Measurements from ENCODE around the gene KRT20. TPM values are rescaled to one million over a fixed set of nuclear protein-coding genes. Genes with fewer than 3 reads are reported as not detected.

The KRT20 gene
- total RNA-seq, 1 experiment from 2014 or later: 1.5 TPM

DNA sequence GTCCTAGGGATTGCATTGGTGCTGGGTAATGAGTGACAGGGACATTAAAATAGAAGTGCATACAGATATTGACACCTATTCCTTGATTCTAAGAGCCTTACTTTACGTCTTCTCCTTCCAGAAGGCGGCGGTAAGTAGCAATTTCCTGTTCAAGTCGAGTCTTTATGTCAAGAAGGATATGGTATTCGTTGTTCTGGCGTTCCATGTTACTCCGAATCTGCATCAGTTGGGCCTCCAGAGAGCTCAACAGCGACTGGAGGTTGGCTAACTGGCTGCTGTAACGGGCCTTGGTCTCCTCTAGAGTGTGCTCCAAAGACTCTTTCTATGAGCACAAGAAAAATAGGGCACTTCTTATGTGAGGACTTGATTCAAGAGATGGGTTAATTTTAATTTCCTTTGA is 7.0 kb downstream of the KRT20 start:
- POLR2A ChIA-PET: no interaction called here
- no peak overlapping the region for H3K4me2 ChIP-seq (ENCODE audit: low read length)
- no peaks in the 10 kb centered on the region for H3K27me3 ChIP-seq (ENCODE audit: insufficient read depth, low read length)
- intact Hi-C loops (cut with micrococcal nuclease): no loop called here
- H2AFZ ChIP-seq (ENCODE audit: low read depth, low read length, poor library complexity, severe bottlenecking): no peak overlapping the region
- DNase-seq (ENCODE audit: low read depth, low spot score) (no peak), ATAC-seq (no peak)
- no peak overlapping the region for H3K27ac ChIP-seq (ENCODE audit: low read depth, low read length)
- H3K4me3 ChIP-seq (replicated peaks in 1 of 2; ENCODE audit: low read depth in 1 of 2, low read length in 2 of 2): no peak overlapping the region
- BruUV-seq (replicated peaks): no TSS peak
- H3K9me2 ChIP-seq (ENCODE audit: insufficient read depth): no peaks in the 10 kb centered on the region
- TF ChIP-seq, protein P1, sequence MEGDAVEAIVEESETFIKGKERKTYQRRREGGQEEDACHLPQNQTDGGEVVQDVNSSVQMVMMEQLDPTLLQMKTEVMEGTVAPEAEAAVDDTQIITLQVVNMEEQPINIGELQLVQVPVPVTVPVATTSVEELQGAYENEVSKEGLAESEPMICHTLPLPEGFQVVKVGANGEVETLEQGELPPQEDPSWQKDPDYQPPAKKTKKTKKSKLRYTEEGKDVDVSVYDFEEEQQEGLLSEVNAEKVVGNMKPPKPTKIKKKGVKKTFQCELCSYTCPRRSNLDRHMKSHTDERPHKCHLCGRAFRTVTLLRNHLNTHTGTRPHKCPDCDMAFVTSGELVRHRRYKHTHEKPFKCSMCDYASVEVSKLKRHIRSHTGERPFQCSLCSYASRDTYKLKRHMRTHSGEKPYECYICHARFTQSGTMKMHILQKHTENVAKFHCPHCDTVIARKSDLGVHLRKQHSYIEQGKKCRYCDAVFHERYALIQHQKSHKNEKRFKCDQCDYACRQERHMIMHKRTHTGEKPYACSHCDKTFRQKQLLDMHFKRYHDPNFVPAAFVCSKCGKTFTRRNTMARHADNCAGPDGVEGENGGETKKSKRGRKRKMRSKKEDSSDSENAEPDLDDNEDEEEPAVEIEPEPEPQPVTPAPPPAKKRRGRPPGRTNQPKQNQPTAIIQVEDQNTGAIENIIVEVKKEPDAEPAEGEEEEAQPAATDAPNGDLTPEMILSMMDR (IDR thresholded peaks at IDR 0.05 in 2 of 3, conservative IDR thresholded peaks at IDR 0.05 in 1 of 3; ENCODE audit: borderline replicate concordance in 1 of 3, insufficient read depth in 1 of 3, low read depth in 2 of 3, low read length in 2 of 3): no peak
- no peak for TF ChIP-seq ELF1 (IDR thresholded peaks at IDR 0.05; ENCODE audit: borderline replicate concordance, low read depth)
- no peak overlapping the region for H3K9ac ChIP-seq (ENCODE audit: low read length)
- no peaks in the 10 kb centered on the region for H4K20me1 ChIP-seq (ENCODE audit: insufficient read depth)
- no peaks in the 10 kb centered on the region for H3K36me3 ChIP-seq (ENCODE audit: control insufficient read depth in 1 of 2, insufficient read depth in 2 of 2, low read length in 2 of 2)
- H3K79me2 ChIP-seq (ENCODE audit: insufficient read depth, low read length): no peaks in the 10 kb centered on the region
- CTCF ChIA-PET: no interaction called here
- peaks cover 0 to 6% of the 10 kb centered on the region in 2 experiments; a peak in 2 of 4 replicates for H3K4me1 ChIP-seq (ENCODE audit: control insufficient read depth in 1 of 2, insufficient read depth in 2 of 2, low read length in 2 of 2)
- H3K9me3 ChIP-seq (ENCODE audit: control insufficient read depth in 1 of 2, insufficient read depth in 1 of 2, low read depth in 1 of 2, low read length in 2 of 2): no peaks in the 10 kb centered on the region; a peak in 1 of 4 replicates
- RAD21 ChIA-PET (ENCODE audit: low non-redundant PET in 1 of 2, low total read pairs in 2 of 2, uncharacterized antibody in 2 of 2, unreplicated experiment in 2 of 2): interaction anchor here in 1 of 2 experiments (0.6 kb wide), 1 partner anchor 770 kb away, joined by 3 read pairs; no protein-coding TSS in a partner anchor

DNA sequence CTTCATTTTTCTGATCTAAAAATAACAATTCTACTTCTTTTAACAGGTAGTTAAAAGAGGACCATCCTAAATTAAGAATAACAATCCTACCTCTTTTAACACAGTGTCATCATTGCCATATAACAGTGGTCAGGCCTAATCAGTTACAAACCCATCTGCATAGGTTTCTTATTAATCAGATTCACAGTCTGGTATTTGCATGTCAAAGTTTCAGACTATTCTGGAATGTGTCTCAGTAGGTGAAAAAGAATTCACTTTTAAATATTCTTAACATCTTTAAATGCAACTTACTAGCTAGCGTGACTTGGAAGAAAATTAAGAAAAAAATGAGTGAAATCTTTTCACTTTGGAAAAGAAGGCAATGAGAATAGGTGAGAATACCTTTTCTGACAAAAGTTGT is 11.2 kb downstream of the KRT20 start:
- Histone ChIP-seq H3K4me1 (ENCODE audit: control insufficient read depth in 1 of 2, insufficient read depth in 2 of 2, low read length in 2 of 2) (no peaks in the 10 kb centered on the region), H3K79me2 (ENCODE audit: insufficient read depth, low read length) (no peaks in the 10 kb centered on the region), H3K9ac (ENCODE audit: low read length) (no peak overlapping the region), H3K36me3 (ENCODE audit: control insufficient read depth in 1 of 2, insufficient read depth in 2 of 2, low read length in 2 of 2) (no peaks in the 10 kb centered on the region), H4K20me1 (ENCODE audit: insufficient read depth) (no peaks in the 10 kb centered on the region), H3K9me3 (ENCODE audit: control insufficient read depth in 1 of 2, insufficient read depth in 1 of 2, low read depth in 1 of 2, low read length in 2 of 2) (no peaks in the 10 kb centered on the region; a peak in 1 of 4 replicates), H3K4me3 (replicated peaks in 1 of 2; ENCODE audit: low read depth in 1 of 2, low read length in 2 of 2) (no peak overlapping the region), H3K27me3 (ENCODE audit: insufficient read depth, low read length) (no peaks in the 10 kb centered on the region), H2AFZ (ENCODE audit: low read depth, low read length, poor library complexity, severe bottlenecking) (no peak overlapping the region), H3K27ac (ENCODE audit: low read depth, low read length) (no peak overlapping the region), H3K9me2 (ENCODE audit: insufficient read depth) (no peaks in the 10 kb centered on the region), H3K4me2 (ENCODE audit: low read length) (no peak overlapping the region)
- DNase-seq (ENCODE audit: low read depth, low spot score): no peak
- ChIA-PET CTCF (interaction anchor here (0.8 to 1.6 kb wide), 6 partner anchors 8 to 775 kb away, joined by 3 to 6 read pairs (median 4); partner anchors contain the start of gene KRT20), RAD21 (ENCODE audit: low non-redundant PET in 1 of 2, low total read pairs in 2 of 2, uncharacterized antibody in 2 of 2, unreplicated experiment in 2 of 2) (no interaction called here), POLR2A (no interaction called here)
- no TSS peak for BruUV-seq (replicated peaks)
- intact Hi-C loops (cut with micrococcal nuclease): no loop called here
- ATAC-seq: no peak
- TF ChIP-seq EZH2phosphoT487 (IDR thresholded peaks at IDR 0.05; ENCODE audit: borderline replicate concordance) (no peak), CEBPB (IDR thresholded peaks at IDR 0.05; ENCODE audit: low read depth) (no peak), EZH2 (IDR thresholded peaks at IDR 0.05) (no peak), CBX3 (IDR thresholded peaks at IDR 0.05; ENCODE audit: low read depth) (no peak), ELF1 (IDR thresholded peaks at IDR 0.05; ENCODE audit: borderline replicate concordance, low read depth) (no peak), FOSL1 (IDR thresholded peaks at IDR 0.05; ENCODE audit: low read depth) (no peak), JUND (IDR thresholded peaks at IDR 0.05) (no peak), ZFX (IDR thresholded peaks at IDR 0.05) (no peak), YY1 (IDR thresholded peaks at IDR 0.05; ENCODE audit: extremely low read depth, insufficient replicate concordance, low read depth, low read length) (no peak), SIN3A (IDR thresholded peaks at IDR 0.05; ENCODE audit: low read depth) (no peak), SP1 (IDR thresholded peaks at IDR 0.05; ENCODE audit: low read depth) (no peak), SRF (IDR thresholded peaks at IDR 0.05; ENCODE audit: low read depth) (no peak), POLR2AphosphoS5 (IDR thresholded peaks at IDR 0.05; ENCODE audit: low read depth, low read length) (no peak)
- TF ChIP-seq, protein P2, sequence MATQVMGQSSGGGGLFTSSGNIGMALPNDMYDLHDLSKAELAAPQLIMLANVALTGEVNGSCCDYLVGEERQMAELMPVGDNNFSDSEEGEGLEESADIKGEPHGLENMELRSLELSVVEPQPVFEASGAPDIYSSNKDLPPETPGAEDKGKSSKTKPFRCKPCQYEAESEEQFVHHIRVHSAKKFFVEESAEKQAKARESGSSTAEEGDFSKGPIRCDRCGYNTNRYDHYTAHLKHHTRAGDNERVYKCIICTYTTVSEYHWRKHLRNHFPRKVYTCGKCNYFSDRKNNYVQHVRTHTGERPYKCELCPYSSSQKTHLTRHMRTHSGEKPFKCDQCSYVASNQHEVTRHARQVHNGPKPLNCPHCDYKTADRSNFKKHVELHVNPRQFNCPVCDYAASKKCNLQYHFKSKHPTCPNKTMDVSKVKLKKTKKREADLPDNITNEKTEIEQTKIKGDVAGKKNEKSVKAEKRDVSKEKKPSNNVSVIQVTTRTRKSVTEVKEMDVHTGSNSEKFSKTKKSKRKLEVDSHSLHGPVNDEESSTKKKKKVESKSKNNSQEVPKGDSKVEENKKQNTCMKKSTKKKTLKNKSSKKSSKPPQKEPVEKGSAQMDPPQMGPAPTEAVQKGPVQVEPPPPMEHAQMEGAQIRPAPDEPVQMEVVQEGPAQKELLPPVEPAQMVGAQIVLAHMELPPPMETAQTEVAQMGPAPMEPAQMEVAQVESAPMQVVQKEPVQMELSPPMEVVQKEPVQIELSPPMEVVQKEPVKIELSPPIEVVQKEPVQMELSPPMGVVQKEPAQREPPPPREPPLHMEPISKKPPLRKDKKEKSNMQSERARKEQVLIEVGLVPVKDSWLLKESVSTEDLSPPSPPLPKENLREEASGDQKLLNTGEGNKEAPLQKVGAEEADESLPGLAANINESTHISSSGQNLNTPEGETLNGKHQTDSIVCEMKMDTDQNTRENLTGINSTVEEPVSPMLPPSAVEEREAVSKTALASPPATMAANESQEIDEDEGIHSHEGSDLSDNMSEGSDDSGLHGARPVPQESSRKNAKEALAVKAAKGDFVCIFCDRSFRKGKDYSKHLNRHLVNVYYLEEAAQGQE (IDR thresholded peaks at IDR 0.05; ENCODE audit: low read depth): no peak

Data from HCT116 (cell line).